DMS53 treated with DMSO at 0.1 percent for 48 hours (cell line): Measurements from ENCODE around the gene PHACTR2.

Source experiments
- DNase-seq: peaks from one replicate; lab custom pipeline; 2025; ENCODE audit not compliant: unreplicated experiment; lab: John Stamatoyannopoulos, UW

The PHACTR2 gene

GRCh38 chr6:143696664-143697000 is 18.9 kb downstream of the PHACTR2 start:
- DNase-seq = no peak

DNA sequence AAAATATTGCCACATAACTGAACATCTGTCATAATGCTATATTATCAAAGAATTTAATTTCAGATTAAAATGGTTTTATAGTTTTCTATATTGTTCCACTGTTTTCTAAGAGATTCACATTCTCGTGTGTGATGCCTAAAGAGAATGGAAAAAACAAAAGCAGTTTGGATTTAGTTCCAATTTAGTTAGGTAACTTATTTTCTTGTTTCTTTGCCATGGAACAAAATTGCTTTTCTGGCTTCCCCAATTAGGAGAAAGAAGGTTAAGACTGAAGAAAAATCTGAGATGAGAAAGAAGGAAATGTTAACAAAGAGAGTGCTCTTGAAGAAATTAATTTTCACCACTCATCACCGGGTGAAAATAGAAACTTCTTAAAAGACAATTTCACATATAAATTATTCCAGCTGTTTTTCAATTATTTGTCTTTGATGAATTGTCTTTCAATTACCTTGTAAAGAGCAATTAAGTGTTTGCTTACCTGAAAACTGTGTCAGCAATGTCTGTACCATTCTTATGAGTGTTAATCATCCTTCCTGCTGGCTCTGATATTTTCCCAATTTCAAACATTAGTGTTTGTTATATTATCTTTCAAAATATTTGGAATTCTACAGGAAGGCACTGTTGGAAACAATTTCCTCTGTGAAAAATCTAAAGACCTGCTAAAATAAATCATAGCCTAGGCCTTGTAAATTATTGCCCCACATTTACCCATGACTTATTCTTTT is 19.5 kb downstream of the PHACTR2 start:
- no peak for DNase-seq

- no peak for DNase-seq
Measured at GRCh38 chr6:143698329-143698728, 20.6 kb downstream of the PHACTR2 start.

GRCh38 chr6:143698759-143699429 is 21.1 kb downstream of the PHACTR2 start:
- no peak for DNase-seq

DNA sequence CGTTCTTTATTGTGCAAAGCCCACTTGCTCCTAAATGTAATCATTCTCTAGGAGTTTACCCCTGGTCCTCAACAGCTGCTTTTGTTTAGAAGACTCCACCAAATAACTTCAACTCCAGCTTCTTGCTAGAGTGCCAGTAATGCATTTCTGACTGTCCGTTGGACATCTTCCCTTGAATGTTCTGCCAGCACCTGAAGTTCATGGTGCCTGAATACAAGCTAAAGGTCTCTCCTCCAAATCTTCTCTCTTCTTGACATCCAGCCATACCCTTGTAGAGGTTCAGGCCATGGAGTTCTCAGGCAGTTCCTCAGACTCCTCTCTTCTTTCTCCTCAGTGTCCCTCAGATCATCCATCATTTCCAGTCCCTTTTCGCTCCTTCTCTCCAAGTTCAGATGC is 21.7 kb downstream of the PHACTR2 start:
- DNase-seq = no peak

DNA sequence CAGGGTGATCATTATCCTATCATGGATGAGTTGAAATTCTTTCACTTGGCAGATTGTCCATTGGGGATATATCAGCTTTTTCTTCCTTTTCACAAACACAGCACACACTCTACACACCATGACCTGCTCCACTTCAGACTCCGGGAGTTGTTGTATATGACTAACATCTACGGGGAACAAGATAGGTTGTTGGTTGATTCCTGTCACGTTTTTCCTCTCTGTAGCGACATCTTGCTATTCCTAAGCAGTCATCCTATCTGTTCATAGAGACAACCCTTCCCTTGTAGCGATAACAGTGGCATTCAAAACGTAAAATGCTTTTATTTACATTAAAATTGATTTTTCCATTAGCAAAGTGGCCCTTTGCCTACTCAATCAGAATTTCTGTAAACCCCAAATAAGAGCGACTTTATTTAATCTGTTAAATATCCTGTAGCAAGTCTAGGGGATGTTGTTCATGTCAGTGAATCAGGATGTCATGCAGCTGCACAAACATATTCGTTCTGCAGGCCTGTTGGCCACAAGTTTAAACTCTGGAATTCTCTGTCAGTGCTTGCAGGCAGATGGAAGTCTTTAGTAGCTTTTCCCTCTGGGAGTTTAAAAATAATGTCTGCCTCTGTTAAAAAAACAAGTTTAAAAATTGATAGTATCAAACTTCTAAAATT is 23.1 kb downstream of the PHACTR2 start:
- DNase-seq = no peak

- DNase-seq = no peak
Measured at GRCh38 chr6:143701349-143702234, 23.8 kb downstream of the PHACTR2 start.

DNA sequence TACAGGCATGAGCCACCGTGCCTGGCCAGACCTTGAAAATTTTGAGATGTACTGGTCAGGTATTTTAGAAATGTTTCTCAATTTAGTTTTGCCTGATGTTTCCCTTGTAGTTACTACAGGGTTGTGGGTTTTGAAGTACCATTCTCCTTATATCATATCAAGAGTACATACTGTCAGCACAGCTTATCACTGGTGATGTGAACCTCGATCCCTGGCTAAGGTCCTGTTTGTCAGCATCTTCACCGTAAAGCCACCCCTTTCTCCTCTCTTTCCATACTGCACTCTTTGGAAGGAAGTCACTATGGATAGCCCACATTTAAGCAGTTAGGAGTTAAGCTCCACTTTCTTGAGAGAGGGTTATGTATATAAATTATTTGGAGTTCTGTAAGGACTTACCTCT is 27.8 kb downstream of the PHACTR2 start:
- DNase-seq = no peak

GRCh38 chr6:143707697-143708096 is 29.9 kb downstream of the PHACTR2 start:
- DNase-seq = no peak

DNA sequence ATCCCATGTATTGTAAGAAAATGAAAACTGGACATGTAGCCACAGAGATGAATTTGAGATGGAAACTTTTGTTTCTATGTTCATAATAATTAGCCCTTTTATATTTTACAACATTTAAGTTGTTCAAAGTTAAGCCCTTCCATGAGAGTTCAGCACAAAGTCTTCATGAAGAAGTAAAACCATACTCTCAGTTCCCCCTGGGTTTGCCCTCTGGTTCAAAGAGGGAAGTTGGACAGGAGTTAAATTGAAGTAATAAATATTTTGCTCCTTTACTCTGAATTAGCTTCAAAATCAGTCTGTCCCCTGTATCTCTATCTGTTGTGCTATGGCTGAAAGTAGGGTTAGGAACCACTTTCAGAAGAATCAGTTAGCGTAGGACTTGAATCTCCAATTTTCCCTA is 31.1 kb downstream of the PHACTR2 start:
- DNase-seq = no peak

DNA sequence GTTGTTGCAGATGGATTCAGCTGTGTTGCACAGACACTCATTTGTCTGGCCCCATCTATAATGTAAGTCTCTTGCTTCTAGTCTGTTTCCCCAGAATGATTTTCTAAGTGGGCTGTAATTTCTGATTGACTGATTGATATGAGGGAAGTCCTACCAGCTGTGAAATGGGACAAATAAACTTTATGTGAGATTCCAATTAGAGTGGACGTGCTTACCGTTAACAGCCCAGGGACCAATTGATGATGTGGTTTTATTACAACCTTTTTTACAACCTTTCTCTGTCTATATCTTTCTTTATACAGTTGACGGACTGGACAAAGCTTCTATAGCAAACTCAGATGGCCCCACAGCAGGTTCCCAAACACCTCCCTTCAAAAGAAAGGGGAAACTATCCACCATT is 33.9 kb downstream of the PHACTR2 start:
- no peak for DNase-seq

DNA sequence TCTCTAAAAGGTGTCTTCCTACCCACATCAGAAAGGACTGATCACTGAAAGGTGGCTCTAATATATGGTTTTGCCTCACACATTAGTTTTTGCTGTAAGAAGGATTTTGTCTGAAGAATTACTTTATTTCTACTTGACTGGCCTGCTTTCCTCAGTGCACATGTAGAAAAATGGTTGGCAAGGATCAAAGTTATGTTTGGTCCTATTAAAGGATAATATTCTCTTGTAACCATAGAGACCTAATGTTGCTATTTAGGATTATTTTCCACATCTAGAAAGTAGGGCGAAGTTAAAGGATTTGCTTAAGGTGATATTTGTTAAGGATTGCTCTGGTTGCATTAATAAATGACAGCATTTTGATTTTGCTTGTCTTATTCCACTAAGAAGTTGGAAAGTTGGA is 40.7 kb downstream of the PHACTR2 start:
- DNase-seq = no peak

GRCh38 chr6:143721642-143722041 is 43.9 kb downstream of the PHACTR2 start:
- no peak for DNase-seq

DNA sequence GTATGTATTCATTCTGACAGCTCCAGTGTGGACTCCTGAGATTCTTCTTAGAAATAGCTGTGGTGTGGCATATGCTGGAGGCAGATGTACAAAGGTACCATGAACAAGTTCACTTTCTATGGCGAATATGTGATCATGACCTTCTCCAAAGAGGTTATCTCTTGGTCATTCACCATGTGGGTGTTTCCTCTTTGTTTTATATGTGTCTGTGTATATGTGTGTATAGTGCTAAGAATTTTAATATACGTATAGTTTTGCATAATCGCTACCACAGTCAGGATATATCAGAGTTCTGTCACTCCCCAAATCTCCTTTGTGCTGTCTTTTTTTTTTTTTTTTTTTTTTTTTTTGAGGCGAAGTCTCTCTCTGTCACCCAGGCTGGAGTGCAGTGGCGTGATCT is 47.1 kb downstream of the PHACTR2 start:
- DNase-seq = no peak

DNA sequence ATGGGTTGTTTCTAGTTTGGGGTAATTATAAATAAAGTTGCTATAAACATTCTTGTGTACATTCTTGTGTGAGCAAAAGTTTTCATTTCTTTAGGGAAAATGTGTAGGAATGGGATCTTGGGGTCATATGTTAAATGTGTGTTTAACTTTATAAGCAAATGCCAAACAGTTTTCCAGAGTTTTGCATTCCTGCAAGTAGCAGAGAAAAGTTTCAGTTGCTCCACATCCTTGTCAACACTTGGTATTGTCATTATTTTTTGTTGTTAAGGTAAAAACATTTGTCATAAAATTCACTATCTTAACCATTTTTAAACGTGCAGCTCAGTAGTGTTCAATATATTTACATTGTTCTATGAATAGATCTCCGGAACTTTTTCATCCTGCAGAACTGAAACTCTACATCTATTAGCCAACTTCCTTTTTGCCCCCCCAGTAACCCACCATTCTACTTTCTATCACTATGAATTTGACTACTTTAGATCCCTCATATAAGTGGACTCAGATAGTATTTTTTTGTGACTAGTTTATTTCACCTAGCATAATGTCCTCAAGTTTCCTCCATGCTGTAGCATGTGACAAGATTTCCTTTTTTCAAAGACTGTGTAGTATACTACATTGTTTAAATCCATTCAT is 48.4 kb downstream of the PHACTR2 start:
- no peak for DNase-seq

DNA sequence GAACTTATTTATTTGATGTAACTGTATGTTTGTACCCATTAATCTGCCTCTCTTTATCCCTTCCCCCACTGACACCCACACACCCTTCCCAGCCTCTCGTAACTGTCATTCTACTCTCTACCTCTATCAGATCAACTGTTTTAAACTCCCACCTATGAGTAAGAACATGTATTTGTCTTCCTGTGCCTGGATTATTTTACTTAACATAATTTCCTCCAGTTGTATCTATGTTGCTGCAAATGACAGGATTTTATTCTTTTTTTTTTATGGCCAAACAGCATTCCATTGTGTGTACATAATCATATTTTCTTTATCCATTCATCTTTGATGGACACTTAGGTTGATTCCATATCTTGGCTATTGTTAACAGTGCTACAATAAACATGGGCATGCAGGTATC is 49.3 kb downstream of the PHACTR2 start:
- DNase-seq = no peak

- DNase-seq = no peak
Measured at GRCh38 chr6:143731789-143732188, 54.0 kb downstream of the PHACTR2 start.

GRCh38 chr6:143732536-143732935 is 54.8 kb downstream of the PHACTR2 start:
- DNase-seq = no peak

DNA sequence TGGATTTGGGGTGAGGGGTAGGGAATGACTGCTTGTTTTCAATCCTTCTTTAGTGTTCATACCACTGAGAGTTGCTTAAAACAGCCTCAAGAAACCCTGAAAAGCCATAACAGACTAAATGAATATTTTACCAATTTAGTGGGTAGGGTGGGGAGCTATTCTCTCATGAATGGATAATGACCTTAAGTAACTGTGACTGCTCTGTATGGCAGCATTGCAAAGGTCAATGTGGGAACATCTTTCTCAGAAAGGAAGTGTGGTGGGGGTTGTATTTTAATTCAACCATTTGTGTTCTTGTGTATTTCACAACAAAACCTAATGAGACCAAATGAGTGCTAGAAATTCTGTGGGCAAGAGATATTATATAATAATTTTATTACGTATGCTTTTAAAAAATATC is 55.7 kb downstream of the PHACTR2 start:
- DNase-seq = no peak

- DNase-seq = no peak
Measured at GRCh38 chr6:143734641-143735063, 56.9 kb downstream of the PHACTR2 start.
